PC-9 (cell line): ENCODE measurements around the gene ST7. TPM values are rescaled to one million over a fixed set of nuclear protein-coding genes. Genes with fewer than 3 reads are reported as not detected.

Experiments used
- BruUV-seq: library from RNA; stranded (reverse); fragments of 400-500 nt; replicated peaks from 2 replicates; lab custom pipeline; 2021; lab: Mats Ljungman, UMichigan
- CTCF ChIA-PET: fragments of 300-600 bp; sonication (Branson Sonifier 250); formaldehyde crosslinking; loops from one replicate; lab custom pipeline; 2022; ENCODE audit warnings: antibody characterized with exemption; lab: Charles Lee
- POLR2A ChIA-PET: fragments of 300-600 bp; sonication (Branson Sonifier 250); formaldehyde crosslinking; loops from one replicate; lab custom pipeline; 2022; ENCODE audit warnings: antibody characterized with exemption; ENCODE audit not compliant: unreplicated experiment; lab: Charles Lee
- DNase-seq, 2 experiments: peaks; one replicate each; pipeline versions ENCODE4 v3.0.0 to v3.0.0-alpha.2; 2015 to 2022; ENCODE audit warnings: mixed read lengths in 1 of 2
- H2AFZ ChIP-seq: fragments of 200-600 bp; sonication (generic); 2 replicates; pipeline ENCODE4 v1.8.1; 2017; ENCODE audit warnings: antibody characterized with exemption
- H3F3A ChIP-seq: fragments of 200-600 bp; sonication (generic); 2 replicates; pipeline ENCODE4 v1.8.1; 2017; ENCODE audit warnings: antibody characterized with exemption, mild to moderate bottlenecking, low read depth; ENCODE audit not compliant: insufficient read depth
- H3K27ac ChIP-seq: fragments of 200-600 bp; sonication (generic); 2 replicates; pipeline ENCODE4 v1.6.1; 2016; ENCODE audit warnings: mixed run types
- H3K27me3 ChIP-seq: fragments of 200-600 bp; sonication (generic); 2 replicates; pipeline ENCODE4 v1.6.1; 2016; ENCODE audit warnings: low read depth, mixed run types; ENCODE audit not compliant: insufficient read depth
- H3K36me3 ChIP-seq: fragments of 200-600 bp; sonication (generic); 2 replicates; pipeline ENCODE4 v1.6.1; 2016; ENCODE audit warnings: low read depth, mixed run types
- H3K4me1 ChIP-seq: fragments of 200-600 bp; sonication (generic); replicated peaks from 2 replicates; pipeline ENCODE4 v1.6.1; 2016; ENCODE audit warnings: mixed run types; ENCODE audit not compliant: insufficient read depth
- H3K4me2 ChIP-seq: fragments of 200-600 bp; sonication (generic); 2 replicates; pipeline ENCODE4 v1.6.1; 2017; ENCODE audit warnings: mixed run types
- H3K4me3 ChIP-seq: fragments of 200-600 bp; sonication (generic); 2 replicates; pipeline ENCODE4 v1.6.1; 2016; ENCODE audit warnings: mixed run types
- H3K79me2 ChIP-seq: fragments of 200-600 bp; sonication (generic); 2 replicates; pipeline ENCODE4 v1.6.1; 2017; ENCODE audit warnings: low read depth, mixed run types
- H3K9me2 ChIP-seq: fragments of 200-600 bp; sonication (generic); 2 replicates; pipeline ENCODE4 v1.8.1; 2017; ENCODE audit warnings: mild to moderate bottlenecking; ENCODE audit not compliant: insufficient read depth
- H3K9me3 ChIP-seq: fragments of 200-600 bp; sonication (generic); 2 replicates; pipeline ENCODE4 v1.8.1; 2016; ENCODE audit warnings: low read depth; ENCODE audit not compliant: insufficient read depth
- H4K20me1 ChIP-seq: fragments of 200-600 bp; sonication (generic); 2 replicates; pipeline ENCODE4 v1.8.1; 2017; ENCODE audit not compliant: insufficient read depth
- CTCF ChIP-seq: fragments of 200-600 bp; sonication (generic); conservative IDR thresholded peaks from 2 replicates; pipeline ENCODE4 v1.6.1; 2017; ENCODE audit warnings: mixed run types, antibody characterized with exemption, mild to moderate bottlenecking, moderate library complexity
- EZH2 ChIP-seq: fragments of 200-600 bp; sonication (generic); IDR thresholded peaks from 2 replicates; pipeline ENCODE4 v1.8.0; 2017; ENCODE audit warnings: antibody characterized with exemption, low read depth
- intact Hi-C: fragments of 100-400 bp; cut with micrococcal nuclease; formaldehyde crosslinking; loops from one replicate; pipeline ENCODE4 v1.10.0; 2022; ENCODE audit not compliant: unreplicated experiment
- total RNA-seq: library from RNA; stranded (reverse); gene quantifications from 2 replicates; pipeline ENCODE4 v1.2.3, GENCODE V29; 2021

The ST7 gene
- total RNA-seq, 1 experiment from 2014 or later: 25.8 TPM

DNA sequence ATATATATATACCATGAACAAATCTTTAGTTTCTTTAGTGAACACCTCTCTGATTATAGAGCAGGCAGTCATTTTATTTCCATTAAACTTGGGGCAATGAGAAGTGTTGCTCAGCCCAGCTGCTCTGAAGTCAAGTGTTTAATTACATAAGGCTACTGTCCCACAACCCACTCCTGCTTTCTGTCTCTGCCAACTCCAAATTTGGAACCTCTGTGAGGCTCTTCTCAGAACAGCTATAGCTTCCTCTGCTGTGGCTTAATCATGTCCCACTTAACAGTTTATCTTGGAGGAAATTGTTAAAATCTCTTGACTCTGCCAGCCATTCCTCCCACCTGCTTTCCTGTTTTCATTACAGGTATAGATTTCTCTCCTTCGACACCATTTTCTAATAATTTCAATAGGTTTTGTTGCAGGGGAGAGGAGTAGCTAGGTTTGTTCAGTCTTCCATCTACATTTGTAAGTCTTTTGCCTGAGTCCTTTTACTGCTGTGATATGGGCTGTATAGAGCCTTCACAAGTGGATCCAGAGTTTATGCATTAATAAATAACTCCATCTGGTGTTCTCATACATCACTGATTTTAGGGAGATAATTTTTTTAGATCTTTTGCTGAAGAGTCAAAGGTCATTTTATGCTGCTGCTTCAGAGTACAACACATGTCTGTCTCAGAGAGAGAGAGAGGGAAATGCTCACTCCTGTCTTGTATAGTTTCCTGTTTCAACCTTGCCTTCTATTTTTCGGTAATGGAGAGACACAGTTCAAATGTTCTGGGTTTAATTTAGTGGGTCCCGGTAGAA lies 199.1 kb downstream of the ST7 start:
- TF ChIP-seq EZH2 (no peak), CTCF (no peak)

DNA sequence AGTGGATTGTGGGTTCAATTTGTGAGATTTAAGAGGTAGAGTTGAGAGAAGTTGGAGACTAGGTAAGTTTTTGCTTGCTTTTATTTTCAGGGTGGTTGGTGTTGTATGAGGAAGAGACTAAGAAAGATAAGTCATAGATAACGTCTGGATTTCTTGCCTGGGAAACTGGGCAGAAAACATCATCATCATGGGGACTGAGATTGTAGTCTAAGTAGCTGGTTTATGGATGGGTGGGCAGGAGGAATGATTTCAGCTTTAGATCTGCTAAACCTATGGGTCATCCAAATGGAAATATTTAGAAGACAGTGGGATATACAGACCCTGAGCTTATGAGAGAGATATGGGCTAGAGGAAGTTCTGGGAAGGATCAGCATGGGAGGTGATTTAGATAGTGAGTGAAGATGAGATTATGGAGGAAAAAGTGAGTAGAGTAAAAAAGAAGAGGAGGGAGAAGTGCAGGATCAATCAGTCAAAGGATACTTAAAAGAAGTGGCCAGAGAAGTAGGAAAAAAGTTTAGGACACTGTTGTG lies 199.8 kb downstream of the ST7 start:
- H3K4me3 ChIP-seq: no peak overlapping the region
- TF ChIP-seq CTCF: no peak
- TF ChIP-seq EZH2: no peak
- H3K4me1 ChIP-seq: no peaks in the 10 kb centered on the region
- no TSS peak for BruUV-seq
- CTCF ChIA-PET: no interaction called here
- H3K27me3 ChIP-seq: no peaks in the 10 kb centered on the region
- intact Hi-C loops: no loop called here
- H3K9me3 ChIP-seq: no peaks in the 10 kb centered on the region; the same call in 1 of the 2 replicates
- H4K20me1 ChIP-seq: no peaks in the 10 kb centered on the region
- DNase-seq: no peak
- no peaks in the 10 kb centered on the region for H3K79me2 ChIP-seq
- H3K36me3 ChIP-seq: no peaks in the 10 kb centered on the region
- H3K27ac ChIP-seq: no peak overlapping the region
- no peak overlapping the region for H3K4me2 ChIP-seq
- H3K9me2 ChIP-seq: no peaks in the 10 kb centered on the region; the same call in 1 of the 2 replicates
- POLR2A ChIA-PET: no interaction called here
- no peaks in the 10 kb centered on the region for H3F3A ChIP-seq
- no peak overlapping the region for H2AFZ ChIP-seq

More for the DNA sequence above, 199.1 kb downstream of the ST7 start:
- Histone ChIP-seq H3K4me3 (no peak overlapping the region), H4K20me1 (no peaks in the 10 kb centered on the region), H2AFZ (no peak overlapping the region), H3K36me3 (no peaks in the 10 kb centered on the region), H3K27ac (no peak overlapping the region), H3K9me2 (no peaks in the 10 kb centered on the region; the same call in 1 of the 2 replicates), H3K4me1 (no peaks in the 10 kb centered on the region), H3K79me2 (no peaks in the 10 kb centered on the region), H3K27me3 (no peaks in the 10 kb centered on the region), H3K9me3 (no peaks in the 10 kb centered on the region; the same call in 1 of the 2 replicates), H3F3A (no peaks in the 10 kb centered on the region), H3K4me2 (no peak overlapping the region)
- no TSS peak for BruUV-seq
- CTCF ChIA-PET: no interaction called here
- POLR2A ChIA-PET: no interaction called here
- intact Hi-C loops: no loop called here
- no peak for DNase-seq

DNA sequence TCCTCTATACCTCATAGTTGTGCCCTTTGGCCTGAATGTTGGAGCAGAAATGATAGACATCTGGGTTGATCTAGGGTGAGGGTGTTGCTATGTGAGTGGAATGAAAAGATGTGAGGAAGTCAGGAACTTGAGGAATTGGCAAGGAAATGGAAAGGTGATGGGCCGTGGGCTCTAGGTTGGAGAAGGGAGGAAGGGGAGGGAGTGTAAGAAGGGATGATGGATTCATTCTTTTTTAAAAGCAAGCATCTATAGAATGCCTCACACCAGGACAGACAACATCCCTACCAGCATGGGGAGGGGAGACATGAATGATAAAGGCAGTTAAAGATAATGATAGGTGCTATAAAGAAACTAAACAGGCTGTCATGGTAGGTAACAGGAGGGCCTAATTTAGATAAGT lies 201.4 kb downstream of the ST7 start:
- no peaks in the 10 kb centered on the region for H3K27me3 ChIP-seq
- TF ChIP-seq CTCF (no peak), EZH2 (no peak)
- no peaks in the 10 kb centered on the region for H3F3A ChIP-seq
- H3K27ac ChIP-seq: no peak overlapping the region
- no TSS peak for BruUV-seq
- no peaks in the 10 kb centered on the region; the same call in 1 of the 2 replicates for H3K9me2 ChIP-seq
- CTCF ChIA-PET: no interaction called here
- no peaks in the 10 kb centered on the region for H4K20me1 ChIP-seq
- no peaks in the 10 kb centered on the region for H3K79me2 ChIP-seq
- no peak overlapping the region for H3K4me2 ChIP-seq
- H3K36me3 ChIP-seq: no peaks in the 10 kb centered on the region
- intact Hi-C loops: no loop called here
- no peak overlapping the region for H2AFZ ChIP-seq
- POLR2A ChIA-PET: no interaction called here
- H3K4me1 ChIP-seq: no peaks in the 10 kb centered on the region
- no peak overlapping the region for H3K4me3 ChIP-seq
- no peak for DNase-seq
- no peaks in the 10 kb centered on the region; the same call in 1 of the 2 replicates for H3K9me3 ChIP-seq
